HepG2 (cell line): ENCODE data around the gene PXT1. TPM values are rescaled to one million over a fixed set of nuclear protein-coding genes. Genes with fewer than 3 reads are reported as not detected.

Source experiments
- CEBPG ChIP-seq: IDR thresholded peaks from 2 replicates; pipeline ENCODE4 v1.6.1; 2016
- ELF3 ChIP-seq: IDR thresholded peaks from 2 replicates; pipeline ENCODE4 v1.6.1; 2016; ENCODE audit warnings: missing genetic modification reagents, missing compliant biosample characterization
- GATA4 ChIP-seq: sonication (generic); IDR thresholded peaks from 2 replicates; pipeline ENCODE4 v1.6.1; 2016; ENCODE audit warnings: antibody characterized with exemption, low read depth, borderline replicate concordance
- GATAD2A ChIP-seq: IDR thresholded peaks from 2 replicates; pipeline ENCODE4 v1.6.1; 2016
- IRF2 ChIP-seq: IDR thresholded peaks from 2 replicates; pipeline ENCODE4 v1.6.1; 2018; ENCODE audit warnings: missing genetic modification reagents, missing compliant biosample characterization
- KDM3A ChIP-seq: IDR thresholded peaks from 2 replicates; pipeline ENCODE4 v1.6.1; 2018; ENCODE audit warnings: low read depth, missing compliant biosample characterization
- KDM5A ChIP-seq: fragments of 200-600 bp; sonication (generic); IDR thresholded peaks from 2 replicates; pipeline ENCODE4 v1.7.0; 2018; ENCODE audit warnings: antibody characterized with exemption, mild to moderate bottlenecking, low read length, borderline replicate concordance
- MIER2 ChIP-seq: IDR thresholded peaks from 2 replicates; pipeline ENCODE4 v1.6.1; 2016; ENCODE audit warnings: missing biosample characterization, missing genetic modification reagents
- NAIF1 ChIP-seq: sonication (generic); formaldehyde crosslinking; IDR thresholded peaks from 2 replicates; pipeline ENCODE4 v1.5.0; 2020; ENCODE audit warnings: mild to moderate bottlenecking, missing genetic modification reagents, borderline replicate concordance
- PHF21A ChIP-seq: sonication (generic); formaldehyde crosslinking; IDR thresholded peaks from 2 replicates; pipeline ENCODE4 v1.5.0; 2020; ENCODE audit warnings: mild to moderate bottlenecking, missing genetic modification reagents
- SALL1 ChIP-seq: sonication (generic); formaldehyde crosslinking; IDR thresholded peaks from 2 replicates; pipeline ENCODE4 v1.8.0; 2022; ENCODE audit warnings: mild to moderate bottlenecking, missing genetic modification reagents
- SP2 ChIP-seq: sonication (generic); formaldehyde crosslinking; IDR thresholded peaks from 2 replicates; pipeline ENCODE4 v1.5.1; 2020; ENCODE audit warnings: mild to moderate bottlenecking, missing genetic modification reagents
- ZFX ChIP-seq: sonication (generic); formaldehyde crosslinking; IDR thresholded peaks from 2 replicates; pipeline ENCODE4 v1.4.0; 2020; ENCODE audit warnings: mild to moderate bottlenecking, low read depth, missing genetic modification reagents, moderate library complexity
- ZNF768 ChIP-seq: sonication (generic); formaldehyde crosslinking; IDR thresholded peaks from 2 replicates; pipeline ENCODE4 v1.4.0; 2020; ENCODE audit warnings: missing genetic modification reagents
- ZNF83 ChIP-seq: sonication (generic); formaldehyde crosslinking; IDR thresholded peaks from 2 replicates; pipeline ENCODE4 v1.4.0; 2020; ENCODE audit warnings: missing genetic modification reagents, mild to moderate bottlenecking, borderline replicate concordance
- polyA plus RNA-seq, 8 experiments: library from polyadenylated mRNA; depleted of rRNA in 3 of 8; stranded (reverse) in 7 of 8; unstranded in 1 of 8; fragments of >200 nt; fragmentation: Illumina TruSeq in 4 of 8; extraction: Trizol in 4 of 8; gene quantifications; 2 replicates each; pipeline versions ENCODE4 v1.2.1 to v1.2.3, GENCODE V29; 2011 to 2016; ENCODE audit warnings: low read depth in 4 of 8, missing spikeins in 1 of 8, mixed read lengths in 1 of 8; ENCODE audit not compliant: insufficient read depth in 1 of 8
- total RNA-seq, 5 experiments: library from RNA; depleted of rRNA; stranded (reverse); fragments of >200 nt; fragmentation: Illumina TruSeq; extraction: Trizol; gene quantifications; 2 replicates each; pipeline ENCODE4 v1.2.3, GENCODE V29; 2016; ENCODE audit warnings: low read depth in 1 of 5
- TF ChIP-seq, protein P1 (sequence below): sonication (generic); formaldehyde crosslinking; IDR thresholded peaks from 2 replicates; pipeline ENCODE4 v1.4.0; 2020; ENCODE audit warnings: low read depth, missing genetic modification reagents
- TF ChIP-seq, protein P2 (sequence below): sonication (generic); formaldehyde crosslinking; IDR thresholded peaks from 2 replicates; pipeline ENCODE4 v1.5.0; 2020; ENCODE audit warnings: missing genetic modification reagents
- TF ChIP-seq, protein P3 (sequence below): conservative IDR thresholded peaks from 2 replicates; pipeline ENCODE4 v1.6.1; 2018; ENCODE audit warnings: missing genetic modification reagents
- TF ChIP-seq, protein P4 (sequence below): sonication (generic); formaldehyde crosslinking; IDR thresholded peaks from 2 replicates; pipeline ENCODE4 v1.8.0; 2022; ENCODE audit warnings: missing genetic modification reagents, mild to moderate bottlenecking, borderline replicate concordance
- TF ChIP-seq, protein P5 (sequence below): sonication (generic); formaldehyde crosslinking; IDR thresholded peaks from 2 replicates; pipeline ENCODE4 v1.5.1; 2020; ENCODE audit warnings: mild to moderate bottlenecking, moderate library complexity, missing genetic modification reagents

The PXT1 gene
- total and polyA plus RNA-seq, 2 of the 13 experiments (the other 11 are each of a cell fraction or from before 2014, with no cell fraction given): 0.04 TPM; not detected in 1

DNA sequence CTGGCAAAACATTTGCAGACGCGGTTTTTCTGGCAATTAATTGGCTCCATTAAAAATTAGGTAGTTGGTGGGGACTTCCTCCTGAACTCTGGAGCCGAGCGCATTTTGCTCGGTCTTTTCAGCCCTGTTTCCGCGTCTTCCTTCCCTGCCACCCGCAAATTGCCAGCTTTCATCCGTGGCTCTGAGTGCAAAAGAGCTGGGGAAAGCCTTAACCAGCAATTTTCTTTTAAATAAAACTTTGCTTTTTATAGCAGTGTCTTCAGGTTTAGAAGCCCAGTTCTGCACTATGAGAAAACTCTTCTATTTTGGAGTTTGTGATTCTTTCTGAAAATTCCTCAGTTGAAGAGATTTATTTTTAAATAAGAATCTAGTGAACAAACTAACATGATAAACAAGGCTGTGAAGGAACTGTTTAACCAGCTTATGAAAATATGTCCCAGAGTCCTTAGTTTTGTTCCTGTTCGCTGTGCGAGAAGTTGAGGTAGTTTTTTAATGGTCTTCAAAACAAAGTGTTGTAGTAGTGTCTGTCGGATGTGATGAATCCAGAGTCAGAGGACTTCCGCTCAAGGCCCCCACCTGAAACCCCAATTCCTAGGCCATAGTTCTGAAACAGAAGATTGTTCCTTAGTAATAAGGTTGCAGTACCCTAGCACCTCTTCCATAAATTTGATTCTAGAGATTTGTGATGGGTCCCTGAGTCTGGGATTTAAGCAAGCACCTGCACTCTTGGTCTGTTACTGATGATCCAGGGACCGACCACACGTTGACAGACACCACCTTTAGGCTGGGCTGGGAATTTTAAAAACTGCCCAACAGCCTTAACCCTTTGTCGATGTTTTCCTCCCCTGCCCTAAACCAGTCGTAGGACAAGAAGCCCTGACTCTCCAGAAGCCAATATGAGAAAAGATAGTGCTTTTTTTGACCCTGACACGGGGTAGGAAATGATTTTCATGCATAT lies 1.1 kb upstream of the PXT1 start (continued):
- TF ChIP-seq ZFX (CRISPR knock-in tag) (peak; percentile 58; the same call in 1 of the 2 replicates), GATA4 (peak; percentile 22; the same call in 1 of the 2 replicates), ZNF768 (CRISPR knock-in tag) (no peak), GATAD2A (peak; percentile 23), SALL1 (CRISPR knock-in tag) (0 out of 2 replicates have a peak, but pooled peaks have one; percentile 14), SP2 (CRISPR knock-in tag) (no peak; the same call in 1 of the 2 replicates), KDM3A (CRISPR knock-in tag) (no peak), PHF21A (CRISPR knock-in tag) (peak; percentile 55; the same call in 1 of the 2 replicates), MIER2 (CRISPR knock-in tag) (no peak), IRF2 (no peak), ELF3 (CRISPR knock-in tag) (peak; percentile 44; the same call in 1 of the 2 replicates), KDM5A (0 out of 2 replicates have a peak, but pooled peaks have one; percentile 1), CEBPG (CRISPR knock-in tag) (no peak), ZNF83 (CRISPR knock-in tag) (no peak), NAIF1 (CRISPR knock-in tag) (peak; percentile 71; the same call in 1 of the 2 replicates)
- TF ChIP-seq, protein P1, sequence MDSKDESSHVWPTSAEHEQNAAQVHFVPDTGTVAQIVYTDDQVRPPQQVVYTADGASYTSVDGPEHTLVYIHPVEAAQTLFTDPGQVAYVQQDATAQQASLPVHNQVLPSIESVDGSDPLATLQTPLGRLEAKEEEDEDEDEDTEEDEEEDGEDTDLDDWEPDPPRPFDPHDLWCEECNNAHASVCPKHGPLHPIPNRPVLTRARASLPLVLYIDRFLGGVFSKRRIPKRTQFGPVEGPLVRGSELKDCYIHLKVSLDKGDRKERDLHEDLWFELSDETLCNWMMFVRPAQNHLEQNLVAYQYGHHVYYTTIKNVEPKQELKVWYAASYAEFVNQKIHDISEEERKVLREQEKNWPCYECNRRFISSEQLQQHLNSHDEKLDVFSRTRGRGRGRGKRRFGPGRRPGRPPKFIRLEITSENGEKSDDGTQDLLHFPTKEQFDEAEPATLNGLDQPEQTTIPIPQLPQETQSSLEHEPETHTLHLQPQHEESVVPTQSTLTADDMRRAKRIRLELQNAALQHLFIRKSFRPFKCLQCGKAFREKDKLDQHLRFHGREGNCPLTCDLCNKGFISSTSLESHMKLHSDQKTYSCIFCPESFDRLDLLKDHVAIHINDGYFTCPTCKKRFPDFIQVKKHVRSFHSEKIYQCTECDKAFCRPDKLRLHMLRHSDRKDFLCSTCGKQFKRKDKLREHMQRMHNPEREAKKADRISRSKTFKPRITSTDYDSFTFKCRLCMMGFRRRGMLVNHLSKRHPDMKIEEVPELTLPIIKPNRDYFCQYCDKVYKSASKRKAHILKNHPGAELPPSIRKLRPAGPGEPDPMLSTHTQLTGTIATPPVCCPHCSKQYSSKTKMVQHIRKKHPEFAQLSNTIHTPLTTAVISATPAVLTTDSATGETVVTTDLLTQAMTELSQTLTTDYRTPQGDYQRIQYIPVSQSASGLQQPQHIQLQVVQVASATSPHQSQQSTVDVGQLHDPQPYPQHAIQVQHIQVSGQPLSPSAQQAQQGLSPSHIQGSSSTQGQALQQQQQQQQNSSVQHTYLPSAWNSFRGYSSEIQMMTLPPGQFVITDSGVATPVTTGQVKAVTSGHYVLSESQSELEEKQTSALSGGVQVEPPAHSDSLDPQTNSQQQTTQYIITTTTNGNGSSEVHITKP (CRISPR knock-in tag): 0 out of 2 replicates have a peak, but pooled peaks have one; percentile 42
- TF ChIP-seq, protein P2, sequence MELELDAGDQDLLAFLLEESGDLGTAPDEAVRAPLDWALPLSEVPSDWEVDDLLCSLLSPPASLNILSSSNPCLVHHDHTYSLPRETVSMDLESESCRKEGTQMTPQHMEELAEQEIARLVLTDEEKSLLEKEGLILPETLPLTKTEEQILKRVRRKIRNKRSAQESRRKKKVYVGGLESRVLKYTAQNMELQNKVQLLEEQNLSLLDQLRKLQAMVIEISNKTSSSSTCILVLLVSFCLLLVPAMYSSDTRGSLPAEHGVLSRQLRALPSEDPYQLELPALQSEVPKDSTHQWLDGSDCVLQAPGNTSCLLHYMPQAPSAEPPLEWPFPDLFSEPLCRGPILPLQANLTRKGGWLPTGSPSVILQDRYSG (CRISPR knock-in tag): no peak
- TF ChIP-seq, protein P3, sequence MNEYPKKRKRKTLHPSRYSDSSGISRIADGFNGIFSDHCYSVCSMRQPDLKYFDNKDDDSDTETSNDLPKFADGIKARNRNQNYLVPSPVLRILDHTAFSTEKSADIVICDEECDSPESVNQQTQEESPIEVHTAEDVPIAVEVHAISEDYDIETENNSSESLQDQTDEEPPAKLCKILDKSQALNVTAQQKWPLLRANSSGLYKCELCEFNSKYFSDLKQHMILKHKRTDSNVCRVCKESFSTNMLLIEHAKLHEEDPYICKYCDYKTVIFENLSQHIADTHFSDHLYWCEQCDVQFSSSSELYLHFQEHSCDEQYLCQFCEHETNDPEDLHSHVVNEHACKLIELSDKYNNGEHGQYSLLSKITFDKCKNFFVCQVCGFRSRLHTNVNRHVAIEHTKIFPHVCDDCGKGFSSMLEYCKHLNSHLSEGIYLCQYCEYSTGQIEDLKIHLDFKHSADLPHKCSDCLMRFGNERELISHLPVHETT (CRISPR knock-in tag): 0 out of 2 replicates have a peak, but pooled peaks have one; percentile 34
- TF ChIP-seq, protein P4, sequence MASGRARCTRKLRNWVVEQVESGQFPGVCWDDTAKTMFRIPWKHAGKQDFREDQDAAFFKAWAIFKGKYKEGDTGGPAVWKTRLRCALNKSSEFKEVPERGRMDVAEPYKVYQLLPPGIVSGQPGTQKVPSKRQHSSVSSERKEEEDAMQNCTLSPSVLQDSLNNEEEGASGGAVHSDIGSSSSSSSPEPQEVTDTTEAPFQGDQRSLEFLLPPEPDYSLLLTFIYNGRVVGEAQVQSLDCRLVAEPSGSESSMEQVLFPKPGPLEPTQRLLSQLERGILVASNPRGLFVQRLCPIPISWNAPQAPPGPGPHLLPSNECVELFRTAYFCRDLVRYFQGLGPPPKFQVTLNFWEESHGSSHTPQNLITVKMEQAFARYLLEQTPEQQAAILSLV (CRISPR knock-in tag): no peak
- TF ChIP-seq, protein P5, sequence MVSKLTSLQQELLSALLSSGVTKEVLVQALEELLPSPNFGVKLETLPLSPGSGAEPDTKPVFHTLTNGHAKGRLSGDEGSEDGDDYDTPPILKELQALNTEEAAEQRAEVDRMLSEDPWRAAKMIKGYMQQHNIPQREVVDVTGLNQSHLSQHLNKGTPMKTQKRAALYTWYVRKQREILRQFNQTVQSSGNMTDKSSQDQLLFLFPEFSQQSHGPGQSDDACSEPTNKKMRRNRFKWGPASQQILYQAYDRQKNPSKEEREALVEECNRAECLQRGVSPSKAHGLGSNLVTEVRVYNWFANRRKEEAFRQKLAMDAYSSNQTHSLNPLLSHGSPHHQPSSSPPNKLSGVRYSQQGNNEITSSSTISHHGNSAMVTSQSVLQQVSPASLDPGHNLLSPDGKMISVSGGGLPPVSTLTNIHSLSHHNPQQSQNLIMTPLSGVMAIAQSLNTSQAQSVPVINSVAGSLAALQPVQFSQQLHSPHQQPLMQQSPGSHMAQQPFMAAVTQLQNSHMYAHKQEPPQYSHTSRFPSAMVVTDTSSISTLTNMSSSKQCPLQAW (CRISPR knock-in tag): 0 out of 2 replicates have a peak, but pooled peaks have one; percentile 43
